ENCODE results near the gene LPIN3.
A peak's percentile ranks its signal among the peaks of the same experiment; 100 is the strongest.

LPIN3 gene

GRCh38 chr20:41394931-41395666 lies 54.5 kb downstream of the LPIN3 start:
- DNase-seq = no peak

- peak; percentile 33 for DNase-seq
These were observed 55.3 kb downstream of the LPIN3 start for GRCh38 chr20:41395667-41396664.

GRCh38 chr20:41398408-41398807 lies 57.8 kb downstream of the LPIN3 start:
- no peak for DNase-seq

GRCh38 chr20:41403604-41404003 lies 63.0 kb downstream of the LPIN3 start:
- DNase-seq = no peak

- DNase-seq = no peak
These were observed 64.8 kb downstream of the LPIN3 start for GRCh38 chr20:41405436-41405835.

- no peak for DNase-seq
These were observed 65.7 kb downstream of the LPIN3 start for GRCh38 chr20:41406353-41406752.

DNA sequence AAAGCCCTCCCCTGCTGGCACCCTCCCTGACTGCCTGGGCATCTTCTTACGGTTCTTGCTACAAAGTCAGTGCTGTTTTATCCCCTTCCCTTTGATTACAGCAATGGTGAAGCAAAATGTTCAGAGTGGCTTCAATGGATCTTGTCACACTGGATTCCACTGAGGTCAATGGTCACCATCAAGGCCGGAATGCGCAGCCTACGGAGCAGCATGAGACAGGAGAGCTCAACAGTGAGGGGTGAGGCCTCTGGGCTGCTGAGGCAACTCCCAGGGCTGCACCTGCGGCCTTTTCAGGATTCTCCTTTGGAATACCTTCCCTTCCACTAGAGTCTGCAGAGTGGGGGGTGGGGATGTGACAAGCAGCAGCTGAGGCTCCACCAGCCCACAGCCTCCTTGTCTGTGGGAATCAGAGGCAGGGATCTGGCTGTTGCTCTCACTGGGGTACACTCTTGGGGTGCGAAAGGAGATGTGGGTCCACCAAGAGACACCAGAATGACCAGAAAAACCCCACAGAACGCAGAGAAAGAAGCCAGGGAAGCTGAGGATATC lies 66.3 kb downstream of the LPIN3 start:
- DNase-seq = no peak

- DNase-seq = no peak
These were observed 67.0 kb downstream of the LPIN3 start for GRCh38 chr20:41407607-41408006.

DNA sequence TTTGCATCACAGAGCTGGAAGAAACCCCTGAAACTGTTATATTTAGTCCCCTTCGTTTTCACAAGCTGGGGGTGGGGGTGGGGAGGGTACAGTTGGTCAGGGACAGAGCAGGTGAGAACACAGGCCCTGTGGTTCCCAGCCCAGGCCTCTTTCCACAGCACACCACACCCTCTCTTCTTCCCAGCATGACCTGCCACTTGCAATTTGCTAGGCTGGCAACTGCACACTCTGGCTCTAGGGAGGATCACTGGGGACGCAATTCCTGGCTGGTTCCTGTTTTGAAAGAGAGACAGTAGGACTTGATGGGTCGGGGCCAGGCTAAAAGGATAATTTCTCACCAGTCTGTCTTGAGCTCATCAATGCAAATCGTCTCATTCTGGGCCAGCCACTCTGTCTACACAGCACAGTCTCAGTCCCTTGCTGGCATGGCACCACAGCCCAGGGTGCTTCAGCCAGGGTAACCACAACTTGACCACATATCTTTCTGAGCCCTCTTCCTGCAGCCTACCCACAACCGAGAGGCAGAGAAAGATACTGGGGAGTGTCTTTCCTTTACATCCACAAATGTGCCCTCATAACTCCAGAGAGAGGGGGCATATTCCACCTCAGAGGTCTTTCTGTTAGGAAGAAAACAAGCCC lies 67.7 kb downstream of the LPIN3 start:
- DNase-seq = no peak

- peak; percentile 92 for DNase-seq
These were observed 68.4 kb downstream of the LPIN3 start for GRCh38 chr20:41408986-41409385.
